ENCODE data around the gene BTBD3. TPM values are rescaled to one million over a fixed set of nuclear protein-coding genes. Genes with fewer than 3 reads are reported as not detected.
A peak's percentile ranks its signal among the peaks of the same experiment; 100 is the strongest.

Gene BTBD3
- total RNA-seq, 1 donor from 2014 or later: 52.5 TPM

GRCh38 chr20:11912013-11912658, 5.6 kb upstream of the BTBD3 start:
- ATAC-seq (no peak), DNase-seq (ENCODE audit: low spot score) (no peak)
- intact Hi-C loops (cut with DNase I): no loop called here

GRCh38 chr20:11912659-11913415, 4.9 kb upstream of the BTBD3 start:
- DNase-seq (ENCODE audit: low spot score) (no peak), ATAC-seq (no peak)
- intact Hi-C loops (cut with DNase I): no loop called here

DNA sequence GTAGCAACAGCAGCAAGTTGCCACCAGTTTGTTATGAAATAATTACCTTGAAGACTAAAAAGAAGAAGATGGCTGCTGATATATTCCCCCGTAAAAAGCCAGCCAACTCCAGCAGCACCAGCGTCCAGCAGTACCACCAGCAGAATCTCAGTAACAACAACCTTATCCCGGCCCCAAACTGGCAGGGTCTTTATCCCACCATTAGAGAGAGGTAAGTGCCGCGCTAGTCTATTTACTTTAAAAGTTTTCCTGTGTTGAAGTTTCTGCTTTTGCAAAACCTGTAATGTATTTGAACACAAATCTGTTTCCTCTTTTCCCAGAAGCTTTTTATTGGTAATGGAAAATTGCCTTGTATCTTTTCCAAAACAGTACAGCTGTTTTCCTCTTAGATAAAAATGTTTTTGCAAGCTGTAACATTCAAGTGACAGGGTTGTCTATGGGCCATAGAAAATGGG, 725 bp downstream of the BTBD3 start:
- peak; percentile 48 for ATAC-seq
- DNase-seq (ENCODE audit: low spot score): no peak
- intact Hi-C loops (cut with DNase I): no loop called here

DNA sequence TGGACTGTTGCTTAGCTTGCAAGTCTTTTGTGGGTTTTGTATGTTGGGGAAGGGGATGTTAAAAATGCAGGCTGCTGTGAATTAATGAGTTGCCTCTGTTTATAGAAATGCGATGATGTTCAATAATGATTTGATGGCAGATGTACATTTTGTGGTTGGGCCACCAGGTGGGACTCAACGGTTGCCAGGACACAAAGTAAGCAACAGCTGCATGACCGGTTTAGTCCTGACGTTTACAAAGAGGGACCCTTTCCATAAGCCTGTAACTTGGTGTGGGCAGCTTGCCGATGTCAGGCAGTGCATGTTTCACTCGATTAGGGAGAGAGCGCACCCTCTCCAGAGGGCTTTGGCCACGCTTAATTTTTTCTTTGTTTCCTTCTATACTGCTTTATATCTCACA, 1.3 kb downstream of the BTBD3 start:
- ATAC-seq (peak; percentile 68), DNase-seq (ENCODE audit: low spot score) (no peak)
- intact Hi-C loops (cut with DNase I): no loop called here

- intact Hi-C loops (cut with DNase I): no loop called here
- DNase-seq (ENCODE audit: low spot score) (no peak), ATAC-seq (no peak)
Measured at GRCh38 chr20:11919581-11919980, 1.9 kb downstream of the BTBD3 start.

DNA sequence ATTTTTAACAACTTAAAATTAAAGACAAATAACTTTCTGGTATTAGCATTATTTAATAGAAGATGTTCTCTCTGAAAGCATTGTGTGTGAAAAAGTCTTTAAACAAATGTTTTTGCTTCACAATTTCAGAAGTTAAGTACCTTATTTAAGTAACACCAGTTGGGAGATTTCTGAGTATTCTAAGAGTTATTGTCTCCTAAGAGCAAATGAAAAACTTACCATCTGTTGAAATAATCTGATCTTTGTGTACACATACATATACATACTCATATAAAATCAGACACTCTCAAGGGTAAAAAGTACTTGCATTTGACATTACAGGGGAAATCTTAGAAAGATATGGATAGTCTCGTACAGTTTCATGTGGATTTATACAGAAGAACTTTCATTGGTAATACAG, 2.4 kb downstream of the BTBD3 start:
- DNase-seq (ENCODE audit: low spot score) (no peak), ATAC-seq (no peak)
- intact Hi-C loops (cut with DNase I): no loop called here

DNA sequence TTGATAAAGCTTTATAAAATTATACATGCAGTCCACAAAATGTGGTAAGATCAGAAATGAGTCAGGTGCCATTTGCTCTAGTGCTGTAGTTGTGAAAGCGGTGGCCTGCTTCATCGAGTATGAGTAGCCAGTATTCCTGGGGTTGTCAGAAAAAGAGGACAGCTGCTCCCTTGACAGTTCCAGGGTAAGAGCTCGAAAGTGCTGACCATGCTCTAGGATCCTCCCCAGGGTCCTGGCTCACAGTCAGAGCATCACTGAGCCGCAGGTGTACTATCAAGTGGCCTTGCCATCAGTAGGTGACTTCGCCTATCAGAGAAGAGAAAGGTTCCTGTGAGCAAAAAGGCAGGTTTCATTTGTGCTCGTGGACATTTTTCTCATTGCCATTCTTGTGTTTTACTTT, 3.6 kb downstream of the BTBD3 start:
- no peak for DNase-seq (ENCODE audit: low spot score)
- ATAC-seq: no peak
- intact Hi-C loops (cut with DNase I): no loop called here

- intact Hi-C loops (cut with DNase I): no loop called here
- ATAC-seq: no peak
- no peak for DNase-seq (ENCODE audit: low spot score)
Measured at GRCh38 chr20:11922561-11922960, 4.9 kb downstream of the BTBD3 start.

- DNase-seq (ENCODE audit: low spot score) (no peak), ATAC-seq (no peak)
- intact Hi-C loops (cut with DNase I): no loop called here
Measured at GRCh38 chr20:11924923-11925322, 7.2 kb downstream of the BTBD3 start.

- no peak for ATAC-seq
- DNase-seq (ENCODE audit: low spot score): no peak
- intact Hi-C loops (cut with DNase I): no loop called here
Measured at GRCh38 chr20:11926292-11926998, 8.8 kb downstream of the BTBD3 start.

DNA sequence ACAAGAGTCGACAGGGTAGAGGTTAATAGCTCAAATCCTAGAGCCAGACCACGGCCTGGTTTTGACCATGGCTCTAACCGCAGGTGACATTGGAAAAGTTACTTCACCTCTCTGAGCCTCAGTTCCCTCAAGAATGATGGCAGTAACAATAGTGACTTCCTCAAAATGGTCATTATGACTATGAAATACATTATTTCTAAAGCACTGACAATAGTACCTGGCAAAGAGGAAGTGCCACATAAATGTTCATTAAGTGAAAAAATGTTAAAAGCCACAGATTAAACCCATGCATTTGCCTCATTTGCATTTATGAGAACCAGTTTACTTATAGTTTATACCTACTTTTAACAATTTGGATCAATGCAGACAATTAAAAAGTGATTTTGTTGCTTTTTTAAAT, 12.3 kb downstream of the BTBD3 start:
- DNase-seq (ENCODE audit: low spot score) (no peak), ATAC-seq (no peak)
- intact Hi-C loops (cut with DNase I): no loop called here

DNA sequence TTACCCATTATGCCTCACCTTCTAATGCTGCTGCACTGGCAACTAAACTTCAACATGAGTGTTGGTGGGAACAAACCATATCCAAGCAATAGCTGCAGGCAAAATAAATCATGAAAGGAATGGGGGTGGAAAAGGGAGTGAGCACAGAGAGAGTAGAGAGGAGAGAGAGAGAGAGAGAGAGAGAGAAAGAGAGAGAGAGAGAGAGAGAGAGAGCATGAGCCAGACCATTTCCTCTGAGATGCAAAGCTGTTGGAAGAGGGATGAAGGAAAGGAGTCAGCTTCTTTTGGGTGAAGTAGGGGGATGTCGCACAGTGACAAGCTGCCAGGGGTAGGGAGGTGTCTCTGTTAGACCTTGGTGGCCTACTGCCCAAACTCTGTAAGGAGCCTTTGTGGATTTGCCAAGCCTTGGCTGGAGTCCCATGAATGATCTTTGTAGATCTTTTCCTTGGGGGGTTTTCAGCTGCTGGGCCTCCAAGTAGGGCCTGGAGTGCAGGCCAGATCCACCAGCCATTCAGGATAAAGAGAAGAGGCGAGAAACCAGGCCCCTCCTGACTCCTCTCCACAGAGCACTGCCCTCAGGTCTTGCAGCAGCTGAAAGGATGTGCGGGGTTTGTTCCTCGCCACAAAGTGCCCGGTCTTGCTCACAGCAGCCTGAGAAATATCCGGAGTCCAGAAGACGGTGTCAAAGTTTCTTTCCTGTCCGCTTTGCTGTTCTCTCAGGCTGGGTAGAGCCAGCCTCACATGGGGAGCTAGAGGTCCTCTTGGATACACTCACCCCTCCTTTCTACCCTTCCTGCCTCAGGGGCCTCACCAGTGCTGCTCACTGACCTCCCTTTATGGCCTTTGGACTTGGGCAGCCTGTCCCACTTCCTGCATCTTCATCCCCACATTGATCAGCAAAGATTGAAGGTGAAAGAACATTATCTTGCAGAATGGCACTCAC, 17.8 kb downstream of the BTBD3 start:
- intact Hi-C loops (cut with DNase I): no loop called here
- DNase-seq (ENCODE audit: low spot score): no peak
- ATAC-seq: peak; percentile 41

DNA sequence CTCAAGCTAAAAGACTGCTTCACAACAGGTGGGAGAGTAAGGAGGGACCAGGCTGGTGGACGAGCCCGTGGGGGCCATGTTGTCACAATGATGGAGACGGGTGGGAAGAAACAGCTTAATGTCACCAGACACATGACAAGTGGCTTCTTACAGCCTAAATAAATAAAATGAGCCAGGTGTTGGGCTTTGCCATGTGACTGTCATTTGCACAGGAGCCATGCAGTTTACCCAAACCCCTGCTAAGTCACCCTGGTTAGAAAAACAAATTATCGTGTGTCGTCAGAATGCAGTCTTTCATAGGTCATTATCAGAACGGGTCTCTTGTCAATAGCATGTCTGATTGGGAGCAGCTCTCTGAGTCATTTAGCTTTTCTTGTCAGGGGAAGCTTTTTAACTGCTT, 18.5 kb downstream of the BTBD3 start:
- DNase-seq (ENCODE audit: low spot score): no peak
- no peak for ATAC-seq
- intact Hi-C loops (cut with DNase I): no loop called here

- intact Hi-C loops (cut with DNase I): no loop called here
- no peak for DNase-seq (ENCODE audit: low spot score)
- no peak for ATAC-seq
Measured at GRCh38 chr20:11937230-11937629, 19.5 kb downstream of the BTBD3 start.

GRCh38 chr20:11941593-11942246, 24.0 kb downstream of the BTBD3 start:
- no peak for DNase-seq (ENCODE audit: low spot score)
- ATAC-seq: no peak
- intact Hi-C loops (cut with DNase I): no loop called here

DNA sequence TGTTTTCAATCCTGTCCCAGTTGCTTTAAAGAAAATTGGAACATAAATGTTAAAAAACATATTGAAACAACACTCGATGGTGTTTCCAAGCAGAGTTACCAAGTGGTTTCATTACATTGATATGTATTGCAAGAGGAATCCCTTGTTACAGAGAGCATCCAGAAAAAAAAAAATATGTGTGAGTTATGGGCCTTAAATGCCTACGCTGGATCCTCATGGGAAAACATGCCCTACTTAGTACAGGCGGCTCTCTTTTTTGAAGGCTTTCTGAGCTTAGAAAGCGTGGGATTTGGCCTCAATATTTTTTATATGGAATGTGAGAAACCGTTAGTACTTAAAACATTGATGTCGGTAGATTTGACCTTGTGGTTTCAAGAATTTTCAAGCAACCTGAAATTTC, 26.1 kb downstream of the BTBD3 start:
- no peak for DNase-seq (ENCODE audit: low spot score)
- intact Hi-C loops (cut with DNase I): no loop called here
- ATAC-seq: no peak

DNA sequence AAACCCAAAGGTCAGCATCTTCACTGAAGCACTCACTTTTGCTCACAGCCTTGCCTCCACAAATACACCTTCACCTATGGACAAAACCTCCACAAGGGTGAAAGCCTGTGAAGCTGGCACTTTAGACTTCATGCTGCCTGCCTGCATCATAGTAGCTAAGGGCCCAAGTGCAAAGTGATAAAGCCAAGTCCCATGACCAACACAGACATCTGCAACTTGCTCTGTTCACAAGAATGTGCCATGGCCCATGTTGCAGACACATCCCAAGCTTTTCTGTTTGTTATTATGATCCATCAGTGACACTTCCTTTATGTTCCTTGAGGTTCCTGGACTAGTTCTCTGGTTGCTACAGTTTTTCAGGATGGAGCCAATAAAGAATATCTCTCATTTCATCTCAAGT, 31.1 kb downstream of the BTBD3 start:
- ATAC-seq (no peak), DNase-seq (ENCODE audit: low spot score) (no peak)
- intact Hi-C loops (cut with DNase I): no loop called here

DNA sequence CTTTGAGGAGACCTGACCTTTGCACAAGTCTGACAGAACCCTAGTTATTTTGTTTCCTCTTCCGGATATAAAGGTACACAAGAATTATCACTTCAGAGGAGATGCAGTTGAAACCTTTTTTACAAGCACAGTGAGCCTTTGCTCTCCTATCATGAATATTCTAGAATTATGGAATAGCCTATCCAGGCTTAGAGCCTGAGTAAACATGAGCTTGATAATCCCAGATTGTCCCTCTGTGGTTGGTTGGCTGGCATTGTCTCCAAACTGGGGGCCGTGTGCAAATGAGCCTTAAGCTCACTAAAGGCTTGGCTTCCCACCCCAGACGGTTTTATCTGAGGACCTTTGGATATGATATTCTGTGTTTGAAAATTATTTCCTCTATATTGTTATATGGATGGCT, 32.0 kb downstream of the BTBD3 start:
- intact Hi-C loops (cut with DNase I): no loop called here
- ATAC-seq (no peak), DNase-seq (ENCODE audit: low spot score) (no peak)

GRCh38 chr20:11951696-11952095, 34.0 kb downstream of the BTBD3 start:
- DNase-seq (ENCODE audit: low spot score) (no peak), ATAC-seq (no peak)
- intact Hi-C loops (cut with DNase I): no loop called here

Measured in sciatic nerve (tissue), 2 donors.